A549 (cell line): Measurements from ENCODE around the gene CD58.
"Not testable (repeated sequence)": the region's sequence is repeated elsewhere in the genome, so short reads cannot be mapped to it uniquely, and the experiment has no call there.

ENCODE experiments used
- BHLHE40 ChIP-seq: IDR thresholded peaks from 2 replicates; pipeline ENCODE4 v1.6.1; 2012; ENCODE audit warnings: low read depth, low read length, inconsistent platforms
- CTCF ChIP-seq: fragments of >200 bp; sonication (Bioruptor Twin); formaldehyde crosslinking; IDR thresholded peaks from 3 replicates; pipeline ENCODE4 v1.5.1; 2016
- HOXA7 ChIP-seq: fragments of 250-450 bp; sonication (Bioruptor Pico); IDR thresholded peaks from 2 replicates; pipeline ENCODE4 v1.5.0; 2020; ENCODE audit warnings: mild to moderate bottlenecking, moderate library complexity
- MAX ChIP-seq: IDR thresholded peaks from 2 replicates; pipeline ENCODE4 v1.6.1; 2012
- NFE2L2 ChIP-seq: fragments of 150-350 bp; conservative IDR thresholded peaks from 2 replicates; pipeline ENCODE4 v1.6.1; 2014; ENCODE audit warnings: low read length
- RAD21 ChIP-seq, 2 experiments: fragments of >200 bp in 1 of 2; sonication (Bioruptor Twin) in 1 of 2; formaldehyde crosslinking in 1 of 2; IDR thresholded peaks in 1 of 2; conservative IDR thresholded peaks in 1 of 2; 2 replicates in 1 of 2; 3 replicates in 1 of 2; pipeline ENCODE4 v1.6.1; 2012 to 2018; ENCODE audit warnings: inconsistent platforms in 1 of 2

- not testable (repeated sequence) for TF ChIP-seq RAD21 (conservative IDR thresholded peaks at IDR 0.05 in 1 of 2, IDR thresholded peaks at IDR 0.05 in 1 of 2); NFE2L2; BHLHE40; CTCF; HOXA7 (CRISPR knock-in tag); MAX
Measured at GRCh38 chr1:116593977-116594376, 23.2 kb upstream of the CD58 start.
